ENCODE measurements around the gene CBFB. TPM values are rescaled to one million over a fixed set of nuclear protein-coding genes. Genes with fewer than 3 reads are reported as not detected.

The CBFB gene
- total and polyA plus RNA-seq, 9 of the 15 experiments (the other 6 are each of a cell fraction or from before 2014, with no cell fraction given) = 22.0 to 112 (median 66.5) TPM

DNA sequence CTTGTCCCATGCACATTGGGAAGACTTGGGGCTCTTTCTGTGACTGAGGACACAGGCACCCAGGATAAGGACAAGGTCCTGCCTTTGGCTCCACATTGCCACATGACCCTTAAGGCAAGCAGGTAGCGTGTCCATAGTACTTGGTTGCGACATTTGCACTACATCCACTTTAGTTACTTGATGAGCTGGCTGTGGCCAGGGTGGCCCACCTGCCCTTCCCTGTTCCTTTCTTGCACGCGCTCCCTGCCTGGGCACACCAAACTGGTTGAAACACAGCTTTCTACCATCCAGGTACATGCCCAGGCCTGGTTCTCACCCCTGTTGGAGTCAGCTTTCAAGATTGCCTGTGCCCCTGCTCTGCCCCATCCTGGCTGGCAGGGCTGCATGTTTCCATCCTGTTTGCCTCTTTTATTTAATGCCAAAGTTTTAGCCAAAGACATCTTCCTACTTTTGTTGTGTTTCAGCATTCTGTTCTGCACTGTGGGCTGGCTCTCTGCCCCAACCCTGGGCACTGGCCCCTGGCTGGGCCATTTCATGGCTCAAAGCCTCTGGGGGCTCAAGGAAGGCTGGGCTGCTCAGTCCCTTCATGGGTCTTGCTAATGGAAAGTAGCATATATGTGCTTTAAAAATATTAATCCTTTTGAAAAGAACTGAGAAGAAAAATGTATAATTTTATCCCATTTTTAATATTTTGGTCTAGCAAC is 118.6 kb downstream of the CBFB start:
- ChIA-PET POLR2A (no interaction called here), CTCF (ENCODE audit: low intra/inter-chr PET ratio) (no interaction called here)
- ATAC-seq = no peak
- Histone ChIP-seq H3K4me2 (ENCODE audit: insufficient read depth, low read length) (no peak overlapping the region), H3K4me1 (replicated peaks in 1 of 2; ENCODE audit: control insufficient read depth in 2 of 2, insufficient read depth in 2 of 2, low read length in 2 of 2) (peaks cover 0 to 26% of the 10 kb centered on the region in 2 experiments; a peak in 2 of 5 replicates), H3K79me2 (ENCODE audit: control insufficient read depth, insufficient read depth, low read length) (no peaks in the 10 kb centered on the region), H4K20me1 (replicated peaks; ENCODE audit: control insufficient read depth, insufficient read depth, low read length) (no peaks in the 10 kb centered on the region), H3K9me1 (ENCODE audit: control insufficient read depth, insufficient read depth, low read length) (no peaks in the 10 kb centered on the region), H3K27me3 (ENCODE audit: control insufficient read depth in 2 of 2, insufficient read depth in 2 of 2, low read length in 2 of 2) (no peaks in the 10 kb centered on the region), H3K36me3 (ENCODE audit: control insufficient read depth, insufficient read depth, low read length) (peaks cover 62% of the 10 kb centered on the region), H2AFZ (ENCODE audit: low read depth, low read length) (no peak overlapping the region), H3K9me3 (replicated peaks; ENCODE audit: control insufficient read depth, insufficient read depth, low read depth, low read length) (no peaks in the 10 kb centered on the region), H3K4me3 (no peak overlapping the region), H3K27ac (ENCODE audit: extremely low read depth, low read depth, low read length) (no peak overlapping the region), H3K9ac (ENCODE audit: insufficient read depth in 1 of 2, low read depth in 2 of 2, low read length in 2 of 2) (no peak overlapping the region)
- in situ Hi-C loops (cut with MboI) (no loop called here), intact Hi-C loops (cut with micrococcal nuclease) (no loop called here)
- TF ChIP-seq CEBPB (tag; IDR thresholded peaks at IDR 0.05) (peak; percentile 19; the same call in 1 of the 2 replicates), POU5F1 (IDR thresholded peaks at IDR 0.05; ENCODE audit: borderline replicate concordance, low read depth, low read length, partially characterized antibody) (no peak)
- no peak for DNase-seq (ENCODE audit: extremely low read depth in 1 of 4, low spot score in 3 of 4)
- 93% methylated on average over 4 of the region's 4 CpGs for WGBS (ENCODE audit: insufficient coverage, low coverage, missing lambda C conversion rate)
- FAIRE-seq = no peak
- BruUV-seq (replicated peaks) = no TSS peak

DNA sequence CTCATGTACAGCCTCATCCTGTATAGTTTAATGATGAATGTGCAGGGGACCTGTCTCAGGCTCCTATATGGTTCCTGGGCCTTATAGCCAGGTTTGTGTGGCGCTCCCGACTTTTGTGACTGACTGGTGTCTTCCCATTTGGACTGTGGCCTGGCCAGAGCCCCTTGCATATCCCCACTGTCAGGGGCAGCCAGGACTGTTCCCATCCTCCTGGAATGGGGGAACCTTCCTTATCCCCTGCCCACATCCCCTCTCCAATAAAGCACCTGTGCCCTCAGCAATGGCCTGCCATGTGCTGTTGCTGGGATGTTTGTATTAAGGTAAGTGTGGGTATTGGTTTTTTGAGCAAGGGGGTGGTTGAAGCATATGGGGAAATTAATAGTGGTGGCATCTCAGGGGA is 119.3 kb downstream of the CBFB start:
- H3K4me3 ChIP-seq = no peak overlapping the region
- ATAC-seq (no peak), FAIRE-seq (no peak), DNase-seq (ENCODE audit: extremely low read depth in 1 of 4, low spot score in 3 of 4) (no peak)
- H4K20me1 ChIP-seq (replicated peaks; ENCODE audit: control insufficient read depth, insufficient read depth, low read length) = no peaks in the 10 kb centered on the region
- H3K79me2 ChIP-seq (ENCODE audit: control insufficient read depth, insufficient read depth, low read length) = no peaks in the 10 kb centered on the region
- no peak overlapping the region for H2AFZ ChIP-seq (ENCODE audit: low read depth, low read length)
- CTCF ChIA-PET (ENCODE audit: low intra/inter-chr PET ratio) = no interaction called here
- H3K4me2 ChIP-seq (ENCODE audit: insufficient read depth, low read length) = no peak overlapping the region
- H3K36me3 ChIP-seq (ENCODE audit: control insufficient read depth, insufficient read depth, low read length) = peaks cover 56% of the 10 kb centered on the region
- POLR2A ChIA-PET = no interaction called here
- intact Hi-C loops (cut with micrococcal nuclease) = no loop called here
- in situ Hi-C loops (cut with MboI) = no loop called here
- BruUV-seq (replicated peaks) = no TSS peak
- H3K27me3 ChIP-seq (ENCODE audit: control insufficient read depth in 2 of 2, insufficient read depth in 2 of 2, low read length in 2 of 2) = no peaks in the 10 kb centered on the region
- TF ChIP-seq, protein P1, sequence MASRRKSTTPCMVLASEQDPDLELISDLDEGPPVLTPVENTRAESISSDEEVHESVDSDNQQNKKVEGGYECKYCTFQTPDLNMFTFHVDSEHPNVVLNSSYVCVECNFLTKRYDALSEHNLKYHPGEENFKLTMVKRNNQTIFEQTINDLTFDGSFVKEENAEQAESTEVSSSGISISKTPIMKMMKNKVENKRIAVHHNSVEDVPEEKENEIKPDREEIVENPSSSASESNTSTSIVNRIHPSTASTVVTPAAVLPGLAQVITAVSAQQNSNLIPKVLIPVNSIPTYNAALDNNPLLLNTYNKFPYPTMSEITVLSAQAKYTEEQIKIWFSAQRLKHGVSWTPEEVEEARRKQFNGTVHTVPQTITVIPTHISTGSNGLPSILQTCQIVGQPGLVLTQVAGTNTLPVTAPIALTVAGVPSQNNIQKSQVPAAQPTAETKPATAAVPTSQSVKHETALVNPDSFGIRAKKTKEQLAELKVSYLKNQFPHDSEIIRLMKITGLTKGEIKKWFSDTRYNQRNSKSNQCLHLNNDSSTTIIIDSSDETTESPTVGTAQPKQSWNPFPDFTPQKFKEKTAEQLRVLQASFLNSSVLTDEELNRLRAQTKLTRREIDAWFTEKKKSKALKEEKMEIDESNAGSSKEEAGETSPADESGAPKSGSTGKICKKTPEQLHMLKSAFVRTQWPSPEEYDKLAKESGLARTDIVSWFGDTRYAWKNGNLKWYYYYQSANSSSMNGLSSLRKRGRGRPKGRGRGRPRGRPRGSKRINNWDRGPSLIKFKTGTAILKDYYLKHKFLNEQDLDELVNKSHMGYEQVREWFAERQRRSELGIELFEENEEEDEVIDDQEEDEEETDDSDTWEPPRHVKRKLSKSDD (conservative IDR thresholded peaks at IDR 0.05; ENCODE audit: low read length) = no peak
- no peak for TF ChIP-seq ZNF384 (IDR thresholded peaks at IDR 0.05; ENCODE audit: low read depth, low read length)
- no peak for TF ChIP-seq ZNF79 (CRISPR knock-in tag; IDR thresholded peaks at IDR 0.05; ENCODE audit: low read depth)
- no peaks in the 10 kb centered on the region for H3K9me1 ChIP-seq (ENCODE audit: control insufficient read depth, insufficient read depth, low read length)
- H3K9me3 ChIP-seq (replicated peaks; ENCODE audit: control insufficient read depth, insufficient read depth, low read depth, low read length) = no peaks in the 10 kb centered on the region
- H3K9ac ChIP-seq (ENCODE audit: insufficient read depth in 1 of 2, low read depth in 2 of 2, low read length in 2 of 2) = no peak overlapping the region
- 100% methylated on average over 2 of the region's 2 CpGs for WGBS (ENCODE audit: insufficient coverage, low coverage, missing lambda C conversion rate)
- no peak overlapping the region for H3K27ac ChIP-seq (ENCODE audit: extremely low read depth, low read depth, low read length)
- peaks cover 0 to 26% of the 10 kb centered on the region in 2 experiments; a peak in 2 of 5 replicates for H3K4me1 ChIP-seq (replicated peaks in 1 of 2; ENCODE audit: control insufficient read depth in 2 of 2, insufficient read depth in 2 of 2, low read length in 2 of 2)
